SK-N-SH (cell line): ENCODE results near the gene IL31RA. TPM values are rescaled to one million over a fixed set of nuclear protein-coding genes. Genes with fewer than 3 reads are reported as not detected.

ENCODE experiments used
- CTCF ChIA-PET: fragments of 300-600, 350-600 bp; formaldehyde crosslinking; extraction: SDS; loops from one replicate; lab custom pipeline; 2021; lab: Yijun Ruan, JAX
- POLR2A ChIA-PET: fragments of 350-600 bp; sonication (Branson Sonifier 250); formaldehyde crosslinking; extraction: SDS; loops from one replicate; lab custom pipeline; 2020; ENCODE audit warnings: antibody characterized with exemption, inconsistent platforms; lab: Yijun Ruan, JAX
- DNase-seq: peaks from one replicate; pipeline ENCODE4 v3.0.0; 2012
- H2AFZ ChIP-seq: fragments of 200-600 bp; sonication (generic); 2 replicates; pipeline ENCODE4 v1.8.1; 2016; ENCODE audit warnings: antibody characterized with exemption, mild to moderate bottlenecking, low read depth
- H3F3A ChIP-seq: fragments of 200-600 bp; sonication (generic); replicated peaks from 2 replicates; pipeline ENCODE3; 2016; ENCODE audit warnings: antibody characterized with exemption, mild to moderate bottlenecking; ENCODE audit not compliant: insufficient read depth
- H3K27ac ChIP-seq, 2 experiments: fragments of 200-500 bp in 1 of 2; fragments of 200-600 bp in 1 of 2; sonication (Bioruptor generic) in 1 of 2; sonication (generic), shearing (Covaris generic) in 1 of 2; 2 replicates each; pipeline versions ENCODE4 v1.5.1 to v1.6.1; 2014 to 2016; ENCODE audit warnings: low read depth in 2 of 2, inconsistent platforms in 1 of 2, low read length in 1 of 2, mild to moderate bottlenecking in 1 of 2, mixed read lengths in 1 of 2
- H3K27me3 ChIP-seq: fragments of 200-600 bp; sonication (generic), shearing (Covaris generic); 2 replicates; pipeline ENCODE4 v1.6.1; 2016; ENCODE audit warnings: mixed run types; ENCODE audit not compliant: insufficient read depth
- H3K36me3 ChIP-seq, 2 experiments: fragments of 200-500 bp in 1 of 2; fragments of 200-600 bp in 1 of 2; sonication (Bioruptor generic) in 1 of 2; sonication (generic) in 1 of 2; replicated peaks in 1 of 2; 2 replicates each; pipeline versions ENCODE3 to v1.5.1; 2014 to 2016; ENCODE audit warnings: low read length in 1 of 2, mild to moderate bottlenecking in 1 of 2; ENCODE audit not compliant: insufficient read depth in 2 of 2, control insufficient read depth in 1 of 2
- H3K4me1 ChIP-seq, 2 experiments: fragments of 200-500 bp in 1 of 2; fragments of 200-600 bp in 1 of 2; sonication (Bioruptor generic) in 1 of 2; sonication (generic), shearing (Covaris generic) in 1 of 2; 2 replicates each; pipeline versions ENCODE4 v1.5.1 to v1.6.1; 2014 to 2016; ENCODE audit warnings: low read depth in 1 of 2, low read length in 1 of 2, mixed run types in 1 of 2; ENCODE audit not compliant: insufficient read depth in 2 of 2, control insufficient read depth in 1 of 2
- H3K4me2 ChIP-seq: fragments of 200-600 bp; sonication (generic), shearing (Covaris generic); 2 replicates; pipeline ENCODE4 v1.6.1; 2017; ENCODE audit warnings: mixed run types
- H3K4me3 ChIP-seq, 2 experiments: fragments of 200-500 bp in 1 of 2; fragments of 200-600 bp in 1 of 2; sonication (Bioruptor generic) in 1 of 2; sonication (generic), shearing (Covaris generic) in 1 of 2; 2 replicates each; pipeline versions ENCODE4 v1.5.1 to v1.8.1; 2014 to 2016; ENCODE audit warnings: low read depth in 2 of 2, inconsistent platforms in 1 of 2, low read length in 1 of 2, mild to moderate bottlenecking in 1 of 2, mixed read lengths in 1 of 2, moderate library complexity in 1 of 2
- H3K79me2 ChIP-seq: fragments of 200-600 bp; sonication (generic); 2 replicates; pipeline ENCODE4 v1.8.1; 2017; ENCODE audit warnings: mild to moderate bottlenecking; ENCODE audit not compliant: insufficient read depth
- H3K9ac ChIP-seq: fragments of 200-600 bp; sonication (generic); 2 replicates; pipeline ENCODE4 v1.6.1; 2017; ENCODE audit warnings: mixed run types
- H3K9me2 ChIP-seq: fragments of 200-600 bp; sonication (generic); 2 replicates; pipeline ENCODE4 v1.6.1; 2017; ENCODE audit warnings: mixed run types
- H3K9me3 ChIP-seq: fragments of 200-600 bp; sonication (generic); 2 replicates; pipeline ENCODE4 v1.6.1; 2017; ENCODE audit warnings: mixed run types, mild to moderate bottlenecking, moderate library complexity
- H4K20me1 ChIP-seq: fragments of 200-600 bp; sonication (generic); 2 replicates; pipeline ENCODE4 v1.6.1; 2017; ENCODE audit warnings: mild to moderate bottlenecking, mixed run types; ENCODE audit not compliant: insufficient read depth
- CHD2 ChIP-seq: fragments of 150-350 bp; IDR thresholded peaks from 2 replicates; pipeline ENCODE4 v1.6.1; 2018; ENCODE audit warnings: low read length; ENCODE audit not compliant: partially characterized antibody
- ELF1 ChIP-seq: IDR thresholded peaks from 2 replicates; pipeline ENCODE4 v1.4.0; 2012
- EP300 ChIP-seq, 2 experiments: IDR thresholded peaks; 2 replicates each; pipeline versions ENCODE4 v1.4.0 to v1.6.1; 2012; ENCODE audit warnings: borderline replicate concordance in 1 of 2, low read depth in 1 of 2, low read length in 1 of 2
- EZH2phosphoT487 ChIP-seq: fragments of 200-600 bp; sonication (generic); IDR thresholded peaks from 2 replicates; pipeline ENCODE4 v1.6.1; 2017; ENCODE audit warnings: low read depth, mixed run types, mild to moderate bottlenecking, antibody characterized with exemption, moderate library complexity, borderline replicate concordance
- FOSL2 ChIP-seq: IDR thresholded peaks from 2 replicates; pipeline ENCODE4 v1.4.0; 2012; ENCODE audit warnings: low read depth, mild to moderate bottlenecking, moderate library complexity, borderline replicate concordance
- FOXJ3 ChIP-seq: sonication (generic); formaldehyde crosslinking; IDR thresholded peaks from 2 replicates; pipeline ENCODE4 v1.5.1; 2020; ENCODE audit warnings: mild to moderate bottlenecking, missing genetic modification reagents
- FOXM1 ChIP-seq: IDR thresholded peaks from 2 replicates; pipeline ENCODE4 v1.4.0; 2012; ENCODE audit warnings: low read depth, mild to moderate bottlenecking
- GABPA ChIP-seq: IDR thresholded peaks from 2 replicates; pipeline ENCODE4 v1.4.0; 2012; ENCODE audit warnings: low read depth, mild to moderate bottlenecking
- JUND ChIP-seq: IDR thresholded peaks from 2 replicates; pipeline ENCODE4 v1.4.0; 2012
- MEF2A ChIP-seq: IDR thresholded peaks from 2 replicates; pipeline ENCODE4 v1.4.0; 2012; ENCODE audit warnings: low read depth, borderline replicate concordance
- NFIC ChIP-seq: IDR thresholded peaks from 2 replicates; pipeline ENCODE4 v1.4.0; 2012; ENCODE audit warnings: borderline replicate concordance
- RCOR1 ChIP-seq: fragments of 150-350 bp; IDR thresholded peaks from 2 replicates; pipeline ENCODE4 v1.6.1; 2017; ENCODE audit warnings: antibody characterized with exemption, low read length
- RXRA ChIP-seq: IDR thresholded peaks from 2 replicates; pipeline ENCODE4 v1.4.0; 2012; ENCODE audit warnings: low read depth, mild to moderate bottlenecking, borderline replicate concordance
- SIN3A ChIP-seq: IDR thresholded peaks from 2 replicates; pipeline ENCODE4 v1.6.1; 2012; ENCODE audit warnings: low read depth, mild to moderate bottlenecking, low read length, moderate library complexity, borderline replicate concordance
- SMC3 ChIP-seq: IDR thresholded peaks from 2 replicates; pipeline ENCODE4 v1.6.1; 2012; ENCODE audit warnings: low read depth, low read length, improper control_type of control experiment
- TAF1 ChIP-seq: IDR thresholded peaks from 2 replicates; pipeline ENCODE4 v1.6.1; 2012; ENCODE audit warnings: low read depth, mild to moderate bottlenecking, low read length, moderate library complexity, borderline replicate concordance
- TCF12 ChIP-seq: IDR thresholded peaks from 2 replicates; pipeline ENCODE4 v1.4.0; 2012
- YY1 ChIP-seq: IDR thresholded peaks from 2 replicates; pipeline ENCODE4 v1.4.0; 2012; ENCODE audit warnings: low read depth, mild to moderate bottlenecking
- WGBS: methylation state at CpG from one replicate; pipeline ENCODE4 v1.1.6; 2017; ENCODE audit warnings: low lambda C conversion rate; 5-methylcytosine and 5-hydroxymethylcytosine counted together
- polyA plus RNA-seq, 3 experiments: library from polyadenylated mRNA; depleted of rRNA; stranded (reverse); fragments of >200 nt; gene quantifications; 2 replicates each; pipeline ENCODE4 v1.2.3, GENCODE V29; 2012
- TF ChIP-seq, protein P1 (sequence below): IDR thresholded peaks from 2 replicates; pipeline ENCODE4; 2012
- TF ChIP-seq, protein P2 (sequence below): fragments of 150-350 bp; IDR thresholded peaks from 2 replicates; pipeline ENCODE4 v1.6.1; 2016; ENCODE audit warnings: mild to moderate bottlenecking, low read depth, low read length
- TF ChIP-seq, protein P3 (sequence below): fragments of 150-350 bp; IDR thresholded peaks from 2 replicates; pipeline ENCODE4 v1.6.1; 2017; ENCODE audit warnings: antibody characterized with exemption, low read length, low read depth, borderline replicate concordance
- TF ChIP-seq, protein P4 (sequence below): fragments of 200-600 bp; sonication (generic); IDR thresholded peaks from 2 replicates; pipeline ENCODE4 v1.6.1; 2017; ENCODE audit warnings: antibody characterized with exemption, mild to moderate bottlenecking, moderate library complexity
- TF ChIP-seq, protein P5 (sequence below): IDR thresholded peaks from 2 replicates; pipeline ENCODE4 v1.4.0; 2012; ENCODE audit warnings: low read depth, borderline replicate concordance

Gene IL31RA
- polyA plus RNA-seq, 1 of the 3 experiments (the other 2 are of a cell fraction) = 0.20 TPM

DNA sequence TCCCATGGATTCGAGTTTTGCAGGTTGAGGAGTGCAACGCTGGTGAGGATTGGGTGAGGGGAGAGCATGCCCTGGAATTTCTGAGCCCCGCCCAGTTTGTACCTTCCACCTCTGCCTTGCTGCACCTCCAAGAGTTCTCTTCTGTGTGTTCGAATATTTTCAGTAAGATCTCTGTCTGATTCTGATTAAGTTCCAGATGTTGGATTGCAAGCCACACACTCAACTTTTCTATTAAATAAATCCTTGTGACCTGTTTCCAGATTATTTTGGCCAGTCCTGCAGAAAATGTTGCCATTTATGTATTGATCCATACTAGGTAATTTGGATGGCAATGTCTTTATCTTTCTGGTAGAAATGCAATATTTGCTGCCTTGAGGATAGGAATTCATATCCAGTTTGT, 54.1 kb downstream of the IL31RA start:
- no peak overlapping the region for H2AFZ ChIP-seq
- no peaks in the 10 kb centered on the region for H3K9me2 ChIP-seq
- ChIA-PET POLR2A (no interaction called here), CTCF (no interaction called here)
- H3K4me1 ChIP-seq = no peaks in the 10 kb centered on the region
- WGBS = 42% methylated on average over 4 of the region's 4 CpGs
- H3K79me2 ChIP-seq = no peaks in the 10 kb centered on the region
- no peaks in the 10 kb centered on the region for H3K27me3 ChIP-seq
- no peak for DNase-seq
- H3K9me3 ChIP-seq = no peaks in the 10 kb centered on the region
- no peaks in the 10 kb centered on the region for H3F3A ChIP-seq
- H3K27ac ChIP-seq = no peak overlapping the region
- no peaks in the 10 kb centered on the region for H3K36me3 ChIP-seq
- H4K20me1 ChIP-seq = no peaks in the 10 kb centered on the region
- no peak overlapping the region for H3K4me3 ChIP-seq
- TF ChIP-seq, protein P1, sequence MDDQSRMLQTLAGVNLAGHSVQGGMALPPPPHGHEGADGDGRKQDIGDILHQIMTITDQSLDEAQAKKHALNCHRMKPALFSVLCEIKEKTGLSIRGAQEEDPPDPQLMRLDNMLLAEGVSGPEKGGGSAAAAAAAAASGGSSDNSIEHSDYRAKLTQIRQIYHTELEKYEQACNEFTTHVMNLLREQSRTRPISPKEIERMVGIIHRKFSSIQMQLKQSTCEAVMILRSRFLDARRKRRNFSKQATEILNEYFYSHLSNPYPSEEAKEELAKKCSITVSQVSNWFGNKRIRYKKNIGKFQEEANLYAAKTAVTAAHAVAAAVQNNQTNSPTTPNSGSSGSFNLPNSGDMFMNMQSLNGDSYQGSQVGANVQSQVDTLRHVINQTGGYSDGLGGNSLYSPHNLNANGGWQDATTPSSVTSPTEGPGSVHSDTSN = no peak
- TF ChIP-seq GABPA (no peak), EP300 (IDR thresholded peaks at IDR 0.05; ENCODE audit: borderline replicate concordance in 1 of 2, low read depth in 1 of 2, low read length in 1 of 2) (no peak), SMC3 (no peak), ELF1 (no peak), TAF1 (no peak), MEF2A (no peak), YY1 (no peak), FOXM1 (no peak)
- H3K9ac ChIP-seq = no peak overlapping the region
- H3K4me2 ChIP-seq = no peak overlapping the region

DNA sequence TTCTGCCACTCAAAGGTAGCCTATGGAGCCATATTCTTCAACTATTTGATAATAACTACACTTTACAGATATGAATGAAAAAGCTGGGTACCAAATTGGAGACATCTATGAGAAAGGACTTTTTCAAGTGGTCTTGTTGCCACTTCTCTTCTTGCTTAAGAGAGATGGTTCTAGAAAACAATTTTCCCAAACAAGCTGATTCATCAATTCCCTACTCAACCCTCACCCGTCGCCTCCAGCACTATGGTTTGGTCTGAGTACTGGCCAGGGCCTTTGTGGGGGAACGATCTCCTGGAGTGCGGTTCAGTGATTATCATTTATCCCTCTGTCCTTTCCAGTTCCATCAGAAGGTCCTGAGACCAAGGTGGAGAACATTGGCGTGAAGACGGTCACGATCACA, 56.8 kb downstream of the IL31RA start:
- H3K36me3 ChIP-seq = no peaks in the 10 kb centered on the region
- H2AFZ ChIP-seq = no peak overlapping the region
- no peak for DNase-seq
- CTCF ChIA-PET = no interaction called here
- POLR2A ChIA-PET = no interaction called here
- no peak overlapping the region for H3K4me2 ChIP-seq
- H3F3A ChIP-seq = no peaks in the 10 kb centered on the region
- no peaks in the 10 kb centered on the region for H3K79me2 ChIP-seq
- no peaks in the 10 kb centered on the region for H3K4me1 ChIP-seq
- H3K27me3 ChIP-seq = no peaks in the 10 kb centered on the region; the same call in 1 of the 2 replicates
- no peak overlapping the region for H3K9ac ChIP-seq
- no peaks in the 10 kb centered on the region for H3K9me3 ChIP-seq
- H3K4me3 ChIP-seq = no peak overlapping the region
- no peaks in the 10 kb centered on the region for H3K9me2 ChIP-seq
- H3K27ac ChIP-seq = no peak overlapping the region
- H4K20me1 ChIP-seq = no peaks in the 10 kb centered on the region
- WGBS = 90% methylated on average over 7 of the region's 7 CpGs
- TF ChIP-seq RXRA (no peak), JUND (no peak), SIN3A (no peak), YY1 (no peak), TCF12 (no peak), FOXJ3 (CRISPR knock-in tag) (no peak), CHD2 (no peak), NFIC (no peak), FOSL2 (no peak), GABPA (no peak), EZH2phosphoT487 (no peak), RCOR1 (no peak)
- TF ChIP-seq, protein P2, sequence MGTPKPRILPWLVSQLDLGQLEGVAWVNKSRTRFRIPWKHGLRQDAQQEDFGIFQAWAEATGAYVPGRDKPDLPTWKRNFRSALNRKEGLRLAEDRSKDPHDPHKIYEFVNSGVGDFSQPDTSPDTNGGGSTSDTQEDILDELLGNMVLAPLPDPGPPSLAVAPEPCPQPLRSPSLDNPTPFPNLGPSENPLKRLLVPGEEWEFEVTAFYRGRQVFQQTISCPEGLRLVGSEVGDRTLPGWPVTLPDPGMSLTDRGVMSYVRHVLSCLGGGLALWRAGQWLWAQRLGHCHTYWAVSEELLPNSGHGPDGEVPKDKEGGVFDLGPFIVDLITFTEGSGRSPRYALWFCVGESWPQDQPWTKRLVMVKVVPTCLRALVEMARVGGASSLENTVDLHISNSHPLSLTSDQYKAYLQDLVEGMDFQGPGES = no peak
- TF ChIP-seq, protein P3, sequence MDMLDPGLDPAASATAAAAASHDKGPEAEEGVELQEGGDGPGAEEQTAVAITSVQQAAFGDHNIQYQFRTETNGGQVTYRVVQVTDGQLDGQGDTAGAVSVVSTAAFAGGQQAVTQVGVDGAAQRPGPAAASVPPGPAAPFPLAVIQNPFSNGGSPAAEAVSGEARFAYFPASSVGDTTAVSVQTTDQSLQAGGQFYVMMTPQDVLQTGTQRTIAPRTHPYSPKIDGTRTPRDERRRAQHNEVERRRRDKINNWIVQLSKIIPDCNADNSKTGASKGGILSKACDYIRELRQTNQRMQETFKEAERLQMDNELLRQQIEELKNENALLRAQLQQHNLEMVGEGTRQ = no peak
- TF ChIP-seq, protein P4, sequence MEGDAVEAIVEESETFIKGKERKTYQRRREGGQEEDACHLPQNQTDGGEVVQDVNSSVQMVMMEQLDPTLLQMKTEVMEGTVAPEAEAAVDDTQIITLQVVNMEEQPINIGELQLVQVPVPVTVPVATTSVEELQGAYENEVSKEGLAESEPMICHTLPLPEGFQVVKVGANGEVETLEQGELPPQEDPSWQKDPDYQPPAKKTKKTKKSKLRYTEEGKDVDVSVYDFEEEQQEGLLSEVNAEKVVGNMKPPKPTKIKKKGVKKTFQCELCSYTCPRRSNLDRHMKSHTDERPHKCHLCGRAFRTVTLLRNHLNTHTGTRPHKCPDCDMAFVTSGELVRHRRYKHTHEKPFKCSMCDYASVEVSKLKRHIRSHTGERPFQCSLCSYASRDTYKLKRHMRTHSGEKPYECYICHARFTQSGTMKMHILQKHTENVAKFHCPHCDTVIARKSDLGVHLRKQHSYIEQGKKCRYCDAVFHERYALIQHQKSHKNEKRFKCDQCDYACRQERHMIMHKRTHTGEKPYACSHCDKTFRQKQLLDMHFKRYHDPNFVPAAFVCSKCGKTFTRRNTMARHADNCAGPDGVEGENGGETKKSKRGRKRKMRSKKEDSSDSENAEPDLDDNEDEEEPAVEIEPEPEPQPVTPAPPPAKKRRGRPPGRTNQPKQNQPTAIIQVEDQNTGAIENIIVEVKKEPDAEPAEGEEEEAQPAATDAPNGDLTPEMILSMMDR = no peak
- TF ChIP-seq, protein P5, sequence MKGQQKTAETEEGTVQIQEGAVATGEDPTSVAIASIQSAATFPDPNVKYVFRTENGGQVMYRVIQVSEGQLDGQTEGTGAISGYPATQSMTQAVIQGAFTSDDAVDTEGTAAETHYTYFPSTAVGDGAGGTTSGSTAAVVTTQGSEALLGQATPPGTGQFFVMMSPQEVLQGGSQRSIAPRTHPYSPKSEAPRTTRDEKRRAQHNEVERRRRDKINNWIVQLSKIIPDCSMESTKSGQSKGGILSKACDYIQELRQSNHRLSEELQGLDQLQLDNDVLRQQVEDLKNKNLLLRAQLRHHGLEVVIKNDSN = no peak
